Loucy (cell line): ENCODE data around the gene SLC4A3.

Experiments used
- EZH2phosphoT487 ChIP-seq: fragments of 200-600 bp; IDR thresholded peaks from 2 replicates; pipeline ENCODE4 v1.6.1; 2018; ENCODE audit warnings: antibody characterized with exemption, mild to moderate bottlenecking, moderate library complexity, borderline replicate concordance
- TF ChIP-seq, protein P1 (sequence below): fragments of 200-600 bp; sonication (generic); conservative IDR thresholded peaks from 2 replicates; pipeline ENCODE4 v1.5.1; 2014; ENCODE audit warnings: mild to moderate bottlenecking, antibody characterized with exemption, low read length

DNA sequence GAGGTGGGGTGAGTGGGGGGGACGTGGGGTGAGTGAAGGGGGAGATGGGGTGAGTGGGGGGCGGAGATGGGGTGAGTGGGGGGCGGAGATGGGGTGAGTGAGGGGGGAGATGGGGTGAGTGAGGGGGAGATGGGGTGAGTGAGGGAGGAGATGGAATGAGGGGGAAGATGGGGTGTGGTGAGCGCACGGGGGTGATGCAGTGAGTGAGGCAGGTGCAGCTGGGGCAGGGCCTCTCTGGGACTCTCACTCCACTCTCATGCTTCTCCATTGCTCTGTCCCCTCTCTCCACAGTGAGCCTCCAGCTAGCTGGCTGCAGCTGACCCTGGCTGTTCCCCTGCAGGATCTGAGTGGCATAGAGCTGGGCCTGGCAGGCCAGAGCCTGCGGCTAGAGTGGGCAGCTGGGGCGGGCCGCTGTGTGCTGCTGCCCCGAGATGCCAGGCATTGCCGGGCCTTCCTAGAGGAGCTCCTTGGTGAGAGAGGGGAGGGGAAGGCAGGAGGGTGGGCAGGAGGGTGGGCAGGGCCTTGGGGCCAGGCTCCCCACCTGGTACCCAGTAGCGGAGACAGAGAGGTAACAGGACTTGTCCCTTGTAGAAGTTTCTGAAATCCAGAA, 13.9 kb upstream of the SLC4A3 start:
- TF ChIP-seq, protein P1, sequence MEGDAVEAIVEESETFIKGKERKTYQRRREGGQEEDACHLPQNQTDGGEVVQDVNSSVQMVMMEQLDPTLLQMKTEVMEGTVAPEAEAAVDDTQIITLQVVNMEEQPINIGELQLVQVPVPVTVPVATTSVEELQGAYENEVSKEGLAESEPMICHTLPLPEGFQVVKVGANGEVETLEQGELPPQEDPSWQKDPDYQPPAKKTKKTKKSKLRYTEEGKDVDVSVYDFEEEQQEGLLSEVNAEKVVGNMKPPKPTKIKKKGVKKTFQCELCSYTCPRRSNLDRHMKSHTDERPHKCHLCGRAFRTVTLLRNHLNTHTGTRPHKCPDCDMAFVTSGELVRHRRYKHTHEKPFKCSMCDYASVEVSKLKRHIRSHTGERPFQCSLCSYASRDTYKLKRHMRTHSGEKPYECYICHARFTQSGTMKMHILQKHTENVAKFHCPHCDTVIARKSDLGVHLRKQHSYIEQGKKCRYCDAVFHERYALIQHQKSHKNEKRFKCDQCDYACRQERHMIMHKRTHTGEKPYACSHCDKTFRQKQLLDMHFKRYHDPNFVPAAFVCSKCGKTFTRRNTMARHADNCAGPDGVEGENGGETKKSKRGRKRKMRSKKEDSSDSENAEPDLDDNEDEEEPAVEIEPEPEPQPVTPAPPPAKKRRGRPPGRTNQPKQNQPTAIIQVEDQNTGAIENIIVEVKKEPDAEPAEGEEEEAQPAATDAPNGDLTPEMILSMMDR = no peak
- TF ChIP-seq EZH2phosphoT487 = no peak
